ENCODE measurements around the gene HYAL3.
"Not testable (repeated sequence)": the region's sequence is repeated elsewhere in the genome, so short reads cannot be mapped to it uniquely, and the experiment has no call there.

DNA sequence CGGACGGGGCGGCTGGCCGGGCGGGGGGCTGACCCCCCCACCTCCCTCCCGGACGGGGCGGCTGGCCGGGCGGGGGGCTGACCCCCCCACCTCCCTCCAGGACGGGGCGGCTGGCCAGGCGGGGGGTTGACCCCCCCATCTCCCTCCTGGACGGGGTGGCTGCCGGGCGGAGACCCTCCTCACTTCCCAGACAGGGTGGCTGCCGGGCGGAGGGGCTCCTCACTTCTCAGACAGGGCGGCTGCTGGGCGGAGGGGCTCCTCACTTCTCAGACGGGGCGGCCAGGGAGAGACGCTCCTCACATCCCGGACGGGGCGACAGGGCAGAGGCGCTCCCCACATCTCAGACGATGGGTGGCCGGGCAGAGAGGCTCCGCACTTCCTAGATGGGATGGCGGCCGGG lies 12.8 kb upstream of the HYAL3 start:
- TF ChIP-seq, protein P1, sequence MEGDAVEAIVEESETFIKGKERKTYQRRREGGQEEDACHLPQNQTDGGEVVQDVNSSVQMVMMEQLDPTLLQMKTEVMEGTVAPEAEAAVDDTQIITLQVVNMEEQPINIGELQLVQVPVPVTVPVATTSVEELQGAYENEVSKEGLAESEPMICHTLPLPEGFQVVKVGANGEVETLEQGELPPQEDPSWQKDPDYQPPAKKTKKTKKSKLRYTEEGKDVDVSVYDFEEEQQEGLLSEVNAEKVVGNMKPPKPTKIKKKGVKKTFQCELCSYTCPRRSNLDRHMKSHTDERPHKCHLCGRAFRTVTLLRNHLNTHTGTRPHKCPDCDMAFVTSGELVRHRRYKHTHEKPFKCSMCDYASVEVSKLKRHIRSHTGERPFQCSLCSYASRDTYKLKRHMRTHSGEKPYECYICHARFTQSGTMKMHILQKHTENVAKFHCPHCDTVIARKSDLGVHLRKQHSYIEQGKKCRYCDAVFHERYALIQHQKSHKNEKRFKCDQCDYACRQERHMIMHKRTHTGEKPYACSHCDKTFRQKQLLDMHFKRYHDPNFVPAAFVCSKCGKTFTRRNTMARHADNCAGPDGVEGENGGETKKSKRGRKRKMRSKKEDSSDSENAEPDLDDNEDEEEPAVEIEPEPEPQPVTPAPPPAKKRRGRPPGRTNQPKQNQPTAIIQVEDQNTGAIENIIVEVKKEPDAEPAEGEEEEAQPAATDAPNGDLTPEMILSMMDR (IDR thresholded peaks at IDR 0.05; ENCODE audit: control extremely low read depth in 1 of 3, insufficient read depth in 1 of 3, low read depth in 1 of 3, low read length in 3 of 3), result not testable (repeated sequence)
- TF ChIP-seq CBX5 (IDR thresholded peaks at IDR 0.05; ENCODE audit: low read depth, low read length); SP1 (IDR thresholded peaks at IDR 0.05; ENCODE audit: low read depth, low read length); BACH1 (IDR thresholded peaks at IDR 0.05; ENCODE audit: low read length); EP300 (IDR thresholded peaks at IDR 0.05; ENCODE audit: borderline replicate concordance in 1 of 2, low read depth in 2 of 2, low read length in 2 of 2); EZH2 (IDR thresholded peaks at IDR 0.05; ENCODE audit: low read depth, low read length, severe bottlenecking); POLR2A (IDR thresholded peaks at IDR 0.05; ENCODE audit: control extremely low read depth in 1 of 2, low read depth in 2 of 2, low read length in 2 of 2): not testable (repeated sequence)

Data from H1 (cell line).